Urothelium cell line (cell line): ENCODE data around the gene CA5A.

Experiments
- DNase-seq: peaks from one replicate; pipeline ENCODE4 v3.0.0; 2011; ENCODE audit warnings: low spot score, mixed read lengths
- FAIRE-seq: peaks from 2 replicates; lab custom pipeline; 2011; peaks lifted over from hg19 to GRCh38; lab: Jason Lieb, UNC

CA5A gene

GRCh38 chr16:87964049-87964659, 27.8 kb upstream of the CA5A start:
- DNase-seq: no peak
- no peak for FAIRE-seq

GRCh38 chr16:87963400-87963799, 27.1 kb upstream of the CA5A start:
- FAIRE-seq (no peak), DNase-seq (peak; percentile 18)

DNA sequence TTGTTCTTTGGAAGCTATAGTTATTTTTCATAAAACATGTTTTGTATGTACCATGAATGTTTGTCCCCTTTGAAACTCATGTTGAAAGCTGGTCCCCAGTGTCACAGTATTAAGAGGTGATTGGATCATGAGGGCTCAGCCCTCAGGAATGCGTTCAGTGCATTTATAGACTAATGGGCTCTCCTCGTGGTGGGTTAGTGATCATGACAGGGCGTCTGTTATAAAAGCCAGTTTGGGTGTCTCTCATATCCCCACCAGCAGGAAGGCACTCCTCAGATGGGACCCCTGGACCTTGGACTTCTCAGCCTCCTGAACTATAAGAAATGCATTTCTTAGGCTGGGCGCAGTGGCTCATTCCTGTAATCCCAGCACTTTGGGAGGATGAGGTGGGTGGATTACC, 25.3 kb upstream of the CA5A start:
- DNase-seq (no peak), FAIRE-seq (no peak)

DNA sequence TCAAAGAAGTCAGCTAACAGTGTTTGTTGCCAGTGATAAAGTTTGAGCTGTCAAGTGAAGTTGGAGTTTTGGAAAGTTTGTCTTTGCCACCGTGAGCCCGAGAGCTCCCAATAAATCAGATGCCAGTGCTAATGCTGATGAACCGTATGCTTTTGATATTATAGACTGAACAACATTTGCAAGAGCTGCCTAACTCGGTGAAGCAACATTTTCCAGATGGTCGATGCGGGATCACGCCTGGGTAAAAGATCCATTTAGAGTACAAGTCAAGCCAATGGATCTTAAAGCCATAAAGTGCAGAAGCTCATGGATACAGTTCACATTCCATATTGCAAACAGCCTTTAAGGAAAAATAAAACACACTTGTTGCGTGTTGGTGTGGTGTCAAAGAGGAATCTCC, 24.5 kb upstream of the CA5A start:
- DNase-seq (no peak), FAIRE-seq (no peak)

DNA sequence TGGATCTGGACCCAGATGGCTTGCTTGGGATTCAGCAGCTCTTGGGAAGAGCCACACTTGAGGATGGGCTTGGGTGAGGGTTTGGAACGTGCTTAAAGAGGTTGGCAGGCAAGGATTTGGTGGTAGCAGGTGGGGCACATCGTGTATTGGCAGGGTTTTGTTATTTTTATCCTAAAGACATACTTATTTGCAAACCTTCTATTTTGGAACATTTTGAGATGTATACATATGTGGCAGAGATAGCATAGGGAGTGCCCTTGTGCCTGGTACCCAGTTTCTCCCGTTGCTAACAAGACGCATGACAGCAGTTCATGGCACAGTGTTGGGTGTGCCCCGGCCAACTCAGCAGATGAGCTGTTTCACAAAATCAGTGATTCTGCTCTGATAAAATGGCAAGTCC, 24.0 kb upstream of the CA5A start:
- DNase-seq (no peak), FAIRE-seq (no peak)

- DNase-seq: no peak
- FAIRE-seq: no peak
Observed at GRCh38 chr16:87959391-87959990, 23.2 kb upstream of the CA5A start.

GRCh38 chr16:87958632-87959031, 22.3 kb upstream of the CA5A start:
- DNase-seq (no peak), FAIRE-seq (no peak)

DNA sequence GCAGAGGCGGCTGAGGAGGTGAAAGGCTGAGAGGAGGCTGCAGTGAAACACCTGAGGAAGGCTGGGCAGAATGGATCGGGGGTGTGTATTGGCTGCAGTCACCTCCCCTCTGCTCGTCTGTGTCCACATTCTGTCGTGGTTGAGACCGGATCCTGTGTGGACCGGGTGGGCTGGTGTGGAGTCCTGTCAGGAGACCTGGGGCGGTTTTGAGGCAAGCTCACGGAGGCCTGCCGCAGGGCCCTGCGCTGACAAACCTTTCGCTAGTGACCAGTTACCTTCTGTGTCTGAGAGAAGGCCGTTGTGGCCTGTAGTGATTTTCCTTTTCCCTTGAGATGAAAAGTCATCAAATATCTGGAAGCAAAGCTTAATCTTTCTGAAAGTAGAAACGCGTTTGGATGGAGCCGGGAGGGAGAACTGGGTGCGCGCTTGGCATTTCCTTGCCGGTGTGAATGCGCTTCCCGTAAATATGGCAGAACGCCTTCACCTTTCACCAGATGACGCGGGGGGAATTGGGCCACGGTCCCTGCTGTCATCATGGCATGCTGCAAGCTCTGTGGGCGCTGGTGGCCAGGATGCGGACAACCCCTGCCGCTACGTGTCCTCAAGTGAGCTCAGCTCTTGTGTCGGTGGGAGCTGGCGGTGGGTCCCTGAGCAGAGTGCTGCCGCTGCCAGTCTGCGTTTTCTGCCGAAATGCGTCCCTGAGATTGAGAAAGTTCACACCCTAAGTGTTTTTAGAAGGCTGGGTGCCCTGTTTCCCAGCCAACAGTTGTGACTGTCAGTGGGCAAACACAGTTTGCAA, 21.2 kb upstream of the CA5A start:
- DNase-seq (no peak), FAIRE-seq (no peak)

GRCh38 chr16:87956365-87957231, 20.3 kb upstream of the CA5A start:
- FAIRE-seq: no peak
- DNase-seq: no peak

GRCh38 chr16:87956098-87956364, 19.7 kb upstream of the CA5A start:
- DNase-seq (no peak), FAIRE-seq (no peak)

DNA sequence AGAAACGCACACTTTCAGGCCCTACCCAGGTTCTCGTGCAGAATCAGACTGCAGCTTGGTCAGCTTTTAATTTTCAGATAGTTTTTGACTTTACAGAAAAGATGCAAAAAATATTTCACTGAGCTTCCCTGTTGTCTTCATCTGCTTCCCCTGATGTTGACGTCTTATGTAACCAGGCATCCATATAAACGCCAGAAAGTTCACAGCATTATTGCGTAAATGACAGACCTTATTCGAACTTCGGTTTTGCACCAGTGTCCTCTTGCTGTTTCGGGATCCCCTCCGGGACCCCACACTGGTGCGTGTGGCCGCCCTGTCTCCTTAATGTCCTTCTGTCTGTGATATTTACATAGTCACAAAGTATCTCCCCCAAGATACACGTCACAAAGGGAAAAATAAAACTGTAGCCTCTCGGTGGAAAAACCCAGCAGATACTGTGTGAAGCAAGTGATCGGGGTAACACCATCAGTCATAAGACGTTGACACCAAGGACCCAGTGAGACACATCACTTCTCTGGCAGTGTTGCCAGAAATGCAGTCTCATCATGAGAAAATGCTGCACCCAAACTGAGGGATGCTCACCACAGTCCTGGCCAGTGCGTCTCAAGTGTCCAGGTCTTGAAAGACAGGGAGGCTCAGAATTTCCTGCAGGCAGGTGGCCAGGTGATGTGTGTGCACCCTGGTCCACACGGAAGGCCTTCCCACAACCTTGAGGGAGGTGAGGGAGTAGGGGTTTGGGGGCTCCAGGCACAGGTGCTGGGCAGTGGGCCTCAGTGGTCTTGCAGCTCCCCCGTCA, 19.2 kb upstream of the CA5A start:
- no peak for DNase-seq
- FAIRE-seq: no peak

GRCh38 chr16:87954826-87955225, 18.5 kb upstream of the CA5A start:
- no peak for FAIRE-seq
- DNase-seq: no peak

GRCh38 chr16:87954361-87954760, 18.0 kb upstream of the CA5A start:
- FAIRE-seq (no peak), DNase-seq (no peak)

DNA sequence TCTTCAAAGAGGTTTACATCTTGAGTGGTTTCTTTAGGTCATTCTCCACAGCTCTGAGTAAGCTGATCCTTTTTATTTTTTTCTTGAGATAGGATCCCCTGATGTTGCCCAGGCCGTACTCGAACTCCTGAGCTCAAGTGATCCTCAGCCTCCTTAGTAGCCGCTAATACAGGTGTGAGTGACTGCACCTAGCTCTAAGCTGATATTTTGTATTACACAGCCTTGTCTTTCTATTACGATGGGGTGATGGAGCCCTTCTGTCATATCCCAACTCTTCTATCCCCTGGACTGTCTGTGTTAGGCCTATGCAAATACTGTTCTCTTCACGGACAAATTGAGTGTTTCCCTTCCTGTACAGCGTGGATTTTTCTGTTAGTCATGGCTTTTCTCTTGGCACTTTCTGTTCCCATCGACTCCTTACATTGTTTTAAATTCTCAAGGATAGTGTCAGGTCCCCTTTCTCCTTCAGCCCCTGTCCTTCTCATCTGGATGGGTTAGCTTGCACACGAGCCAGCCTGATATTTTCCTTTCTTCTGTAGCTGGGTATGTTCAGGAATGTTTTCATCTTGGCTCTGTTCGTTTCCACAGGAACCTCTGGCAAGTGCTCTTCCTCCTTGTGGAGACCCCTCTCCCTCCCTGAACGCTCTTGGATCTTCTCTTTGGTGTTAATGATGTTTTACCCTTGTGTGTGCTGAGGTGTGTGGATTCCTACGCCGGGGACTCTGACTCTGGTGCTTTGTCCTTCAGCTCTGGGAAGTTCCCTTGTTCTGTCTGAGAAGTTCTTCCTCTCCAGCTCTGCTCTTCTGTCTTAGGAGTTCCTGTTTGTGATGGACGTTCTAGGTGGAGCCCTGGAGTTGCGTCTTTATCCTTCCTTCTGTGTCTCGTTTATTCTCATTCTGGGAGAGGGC, 17.2 kb upstream of the CA5A start:
- FAIRE-seq (no peak), DNase-seq (no peak)

GRCh38 chr16:87952751-87953150, 16.4 kb upstream of the CA5A start:
- DNase-seq: no peak
- FAIRE-seq: no peak

DNA sequence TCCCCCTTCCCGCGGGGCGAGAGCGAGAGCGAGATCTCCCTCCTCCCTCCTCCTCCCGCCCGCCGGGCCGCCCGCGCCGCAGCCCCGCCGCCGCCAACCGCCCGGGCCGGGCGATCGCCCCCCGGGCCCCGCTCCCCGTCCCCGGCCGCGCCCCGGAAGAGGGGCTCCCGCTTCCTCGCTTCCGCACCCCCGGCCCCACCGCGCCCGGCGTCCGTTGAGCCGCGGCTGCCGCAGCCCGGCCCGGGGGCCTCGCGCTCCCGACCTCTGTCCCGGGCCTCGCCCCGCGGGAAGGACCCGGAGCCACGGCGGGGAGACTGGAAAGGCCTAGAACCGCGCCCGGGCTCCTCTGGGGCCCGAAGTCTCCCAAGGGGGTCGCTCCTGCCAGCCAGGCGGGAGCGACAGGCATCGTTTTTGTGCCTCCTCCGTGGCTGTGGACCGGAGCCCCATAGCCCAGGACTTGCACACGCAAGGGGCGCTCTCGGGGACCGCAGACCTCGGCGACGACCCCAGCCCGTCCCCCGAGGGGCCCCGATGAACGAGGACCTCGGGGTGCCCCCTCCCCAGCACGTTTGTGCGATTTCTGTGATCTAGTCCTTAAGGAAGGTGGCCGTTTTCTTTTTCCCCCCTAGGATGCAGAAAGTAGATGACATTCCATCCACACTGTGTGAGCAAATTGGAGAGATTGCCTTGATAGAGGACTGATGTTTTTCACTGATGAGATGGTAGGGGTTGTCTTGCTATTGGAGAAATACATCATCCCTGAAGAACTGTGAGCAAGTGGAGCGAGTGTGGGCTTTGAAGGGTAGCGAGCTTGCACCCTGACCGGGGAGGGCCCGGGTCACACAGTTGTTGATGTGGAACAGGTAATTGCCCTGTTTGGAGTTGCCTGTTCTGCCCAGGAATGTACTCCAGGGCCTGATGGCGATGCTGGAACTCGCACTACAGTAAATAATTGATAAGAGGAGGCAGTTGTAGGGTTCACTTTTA, 15.5 kb upstream of the CA5A start:
- no peak for FAIRE-seq
- DNase-seq: no peak

- peak; percentile 99 for DNase-seq
- FAIRE-seq: peak; percentile 66
Observed at GRCh38 chr16:87950765-87951551, 14.6 kb upstream of the CA5A start, which contains the start of gene BANP. Gene BANP, plus strand, starts transcription at chr16:87951434. Its CDS starts 23,682 bp downstream, at chr16:87975116.
